Measurements from ENCODE around the gene CAMK2D. TPM values are rescaled to one million over a fixed set of nuclear protein-coding genes. Genes with fewer than 3 reads are reported as not detected.

Gene CAMK2D
- total and polyA plus RNA-seq, 8 donors = 4.0 to 23.1 (median 9.8) TPM

DNA sequence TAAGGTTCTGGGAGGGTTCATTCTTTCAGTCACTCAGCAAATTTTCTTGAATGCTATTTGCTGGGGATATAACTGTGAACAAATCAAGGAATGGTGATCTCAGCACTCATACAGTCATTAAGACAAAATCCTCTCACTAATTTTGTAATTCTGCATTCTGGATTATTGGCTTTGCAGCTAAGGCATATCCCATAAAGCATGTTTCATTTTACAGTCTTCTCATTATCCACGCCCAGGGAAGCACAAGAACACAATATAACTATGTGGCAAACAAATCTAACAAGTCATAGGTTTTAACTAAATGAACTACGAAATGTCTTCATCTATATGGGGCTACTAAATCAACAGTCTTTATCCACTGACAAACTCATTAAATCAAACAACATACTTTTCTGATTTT lies 139.9 kb downstream of the CAMK2D start:
- Histone ChIP-seq H3K4me1 (peaks cover 0 to 11% (median 6%) of the 10 kb centered on the region in 3 donors), H3K27ac (no peak overlapping the region), H3K9me3 (no peaks in the 10 kb centered on the region), H3K36me3 (no peaks in the 10 kb centered on the region), H3K4me3 (no peak overlapping the region), H3K27me3 (no peaks in the 10 kb centered on the region)
- FAIRE-seq (peak; percentile 29), ATAC-seq (no peak), DNase-seq (no peak)
- intact Hi-C loops (cut with DNase I) = no loop called here
- TF ChIP-seq, protein P1, sequence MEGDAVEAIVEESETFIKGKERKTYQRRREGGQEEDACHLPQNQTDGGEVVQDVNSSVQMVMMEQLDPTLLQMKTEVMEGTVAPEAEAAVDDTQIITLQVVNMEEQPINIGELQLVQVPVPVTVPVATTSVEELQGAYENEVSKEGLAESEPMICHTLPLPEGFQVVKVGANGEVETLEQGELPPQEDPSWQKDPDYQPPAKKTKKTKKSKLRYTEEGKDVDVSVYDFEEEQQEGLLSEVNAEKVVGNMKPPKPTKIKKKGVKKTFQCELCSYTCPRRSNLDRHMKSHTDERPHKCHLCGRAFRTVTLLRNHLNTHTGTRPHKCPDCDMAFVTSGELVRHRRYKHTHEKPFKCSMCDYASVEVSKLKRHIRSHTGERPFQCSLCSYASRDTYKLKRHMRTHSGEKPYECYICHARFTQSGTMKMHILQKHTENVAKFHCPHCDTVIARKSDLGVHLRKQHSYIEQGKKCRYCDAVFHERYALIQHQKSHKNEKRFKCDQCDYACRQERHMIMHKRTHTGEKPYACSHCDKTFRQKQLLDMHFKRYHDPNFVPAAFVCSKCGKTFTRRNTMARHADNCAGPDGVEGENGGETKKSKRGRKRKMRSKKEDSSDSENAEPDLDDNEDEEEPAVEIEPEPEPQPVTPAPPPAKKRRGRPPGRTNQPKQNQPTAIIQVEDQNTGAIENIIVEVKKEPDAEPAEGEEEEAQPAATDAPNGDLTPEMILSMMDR (IDR thresholded peaks at IDR 0.05) = no peak
- 95 to 96% methylated on average over 2 of the region's 2 CpGs for WGBS, 2 donors

DNA sequence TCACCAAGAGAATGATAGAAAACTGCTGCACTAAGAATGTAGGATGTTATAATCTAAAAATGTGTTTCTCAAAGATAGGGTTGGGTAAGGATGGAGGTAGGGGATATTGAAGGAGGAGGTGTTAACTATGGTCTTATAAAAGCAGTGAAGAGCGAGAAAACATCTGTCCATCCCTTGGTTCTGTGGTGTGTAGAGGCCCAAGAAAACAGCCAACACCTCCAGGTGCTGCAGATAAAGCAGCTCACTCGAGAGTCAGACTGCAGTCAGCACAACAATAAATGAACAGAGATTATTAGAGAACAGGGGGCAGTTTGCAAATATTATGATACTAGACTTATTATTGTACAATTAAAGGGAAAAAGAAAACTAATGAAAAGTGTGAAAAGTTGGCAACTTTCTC lies 141.5 kb downstream of the CAMK2D start:
- H3K27ac ChIP-seq = no peak overlapping the region
- no peak for ATAC-seq
- WGBS, 2 donors = 94 to 96% methylated on average over 2 of the region's 2 CpGs
- no peaks in the 10 kb centered on the region for H3K9me3 ChIP-seq
- H3K36me3 ChIP-seq = no peaks in the 10 kb centered on the region
- no peak for FAIRE-seq
- no peaks in the 10 kb centered on the region for H3K27me3 ChIP-seq
- TF ChIP-seq, protein P1 (IDR thresholded peaks at IDR 0.05) = no peak
- no peak overlapping the region for H3K4me3 ChIP-seq
- intact Hi-C loops (cut with DNase I) = no loop called here
- no peak for DNase-seq
- H3K4me1 ChIP-seq = peaks cover 10 to 24% (median 20%) of the 10 kb centered on the region in 3 donors

DNA sequence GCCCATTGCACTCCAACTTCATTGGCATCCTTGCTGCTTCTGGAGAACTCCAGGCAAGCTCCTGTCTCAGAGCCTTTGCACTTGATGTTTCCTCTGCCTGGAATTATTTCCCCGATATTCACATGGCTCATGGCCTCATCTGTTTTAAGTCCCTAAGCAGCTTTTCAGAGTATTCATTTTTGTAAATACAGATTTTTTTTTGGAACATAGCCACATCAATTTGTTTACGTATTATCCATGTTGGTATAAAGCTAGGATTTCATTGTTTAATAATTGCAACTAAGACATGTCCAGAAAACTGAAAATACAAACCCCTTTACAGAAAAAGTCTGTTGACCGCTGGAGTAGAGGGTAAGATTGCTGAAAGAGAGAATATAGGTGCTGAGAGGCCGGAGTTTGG lies 142.0 kb downstream of the CAMK2D start:
- FAIRE-seq (no peak), ATAC-seq (no peak), DNase-seq (no peak)
- 87 to 94% methylated on average over 4 of the region's 4 CpGs for WGBS, 2 donors
- H3K4me1 ChIP-seq = peaks cover 10 to 24% (median 20%) of the 10 kb centered on the region in 3 donors
- no peak overlapping the region for H3K4me3 ChIP-seq
- intact Hi-C loops (cut with DNase I) = no loop called here
- no peak overlapping the region for H3K27ac ChIP-seq
- no peaks in the 10 kb centered on the region for H3K9me3 ChIP-seq
- TF ChIP-seq, protein P1 (IDR thresholded peaks at IDR 0.05) = no peak
- no peaks in the 10 kb centered on the region for H3K36me3 ChIP-seq
- no peaks in the 10 kb centered on the region for H3K27me3 ChIP-seq

DNA sequence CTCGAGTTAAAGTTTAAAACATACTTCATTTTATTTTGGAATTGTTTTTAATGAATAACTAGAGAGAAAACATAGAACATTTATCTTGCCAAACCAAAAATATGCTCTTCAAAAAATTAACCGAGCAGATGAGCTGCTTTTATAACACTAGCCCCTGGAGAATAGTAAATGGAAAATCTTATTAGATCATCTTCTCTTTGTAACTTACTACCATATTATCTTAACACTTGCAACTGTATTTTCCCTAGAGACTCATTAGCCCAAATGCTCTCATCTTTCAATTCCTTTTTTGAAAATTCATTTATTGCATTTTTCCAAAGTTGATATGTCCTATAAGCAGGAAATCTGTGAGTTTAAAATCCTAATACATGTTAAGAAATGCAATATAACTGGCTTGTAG lies 143.3 kb downstream of the CAMK2D start:
- intact Hi-C loops (cut with DNase I) = no loop called here
- H3K9me3 ChIP-seq = no peaks in the 10 kb centered on the region
- ATAC-seq (peak in 1 of 4 donors; percentile 48), DNase-seq (no peak), FAIRE-seq (peak; percentile 66)
- no peak overlapping the region for H3K27ac ChIP-seq
- no peak overlapping the region for H3K4me3 ChIP-seq
- no peaks in the 10 kb centered on the region for H3K36me3 ChIP-seq
- H3K4me1 ChIP-seq = peaks cover 10 to 24% (median 20%) of the 10 kb centered on the region in 3 donors
- TF ChIP-seq, protein P1 (IDR thresholded peaks at IDR 0.05) = no peak
- WGBS, 2 donors = 4 to 7% methylated on average over 2 of the region's 2 CpGs
- H3K27me3 ChIP-seq = no peaks in the 10 kb centered on the region

DNA sequence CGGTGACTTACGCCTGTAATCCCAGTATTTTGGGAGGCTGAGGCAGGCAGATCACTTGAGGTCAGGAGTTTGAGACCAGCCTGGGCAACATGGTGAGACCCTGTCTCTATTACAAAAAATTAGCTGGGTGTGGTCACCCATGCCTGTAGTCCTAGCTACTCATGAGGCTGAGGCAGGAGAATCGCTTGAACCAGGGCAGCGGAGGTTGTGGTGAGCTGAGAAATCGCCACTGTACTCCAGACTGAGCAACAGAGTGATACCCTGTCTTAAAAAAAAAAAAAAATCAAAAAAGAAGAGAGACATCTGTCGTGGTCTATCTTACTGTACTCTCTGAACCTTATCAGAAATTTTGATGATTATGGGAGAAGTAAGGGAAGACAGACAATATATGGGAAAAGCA lies 144.3 kb downstream of the CAMK2D start:
- 95 to 98% methylated on average over 6 of the region's 6 CpGs for WGBS, 2 donors
- FAIRE-seq = no peak

More for the DNA sequence above, 144.3 kb downstream of the CAMK2D start:
- Histone ChIP-seq H3K27me3 (no peaks in the 10 kb centered on the region), H3K9me3 (no peaks in the 10 kb centered on the region), H3K36me3 (no peaks in the 10 kb centered on the region), H3K4me3 (no peak overlapping the region), H3K4me1 (peaks cover 10 to 24% (median 20%) of the 10 kb centered on the region in 3 donors), H3K27ac (no peak overlapping the region)
- ATAC-seq = no peak
- intact Hi-C loops (cut with DNase I) = no loop called here
- DNase-seq = no peak
- TF ChIP-seq, protein P1 (IDR thresholded peaks at IDR 0.05) = no peak
